ENCODE results near the gene TDRD3.

The TDRD3 gene

DNA sequence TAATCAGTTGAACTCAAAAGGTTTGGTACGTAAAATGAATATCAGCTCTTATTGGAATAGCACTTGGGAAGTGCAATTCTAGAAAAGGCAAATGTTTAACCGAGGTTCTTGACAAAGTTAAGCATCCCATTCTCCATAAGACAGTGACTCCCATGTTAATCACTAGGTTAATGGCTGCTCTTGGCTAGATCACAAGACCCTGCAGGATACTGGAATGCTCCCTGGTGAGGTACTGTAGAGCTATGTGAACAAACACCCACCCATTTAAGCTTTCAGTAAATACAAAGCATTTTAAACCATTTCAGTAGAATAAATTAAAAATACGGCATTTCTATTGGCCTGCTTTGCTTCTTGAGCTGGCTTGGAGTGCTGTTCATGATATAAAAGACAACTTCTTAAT, 56.5 kb downstream of the TDRD3 start:
- TF ChIP-seq, protein P1, sequence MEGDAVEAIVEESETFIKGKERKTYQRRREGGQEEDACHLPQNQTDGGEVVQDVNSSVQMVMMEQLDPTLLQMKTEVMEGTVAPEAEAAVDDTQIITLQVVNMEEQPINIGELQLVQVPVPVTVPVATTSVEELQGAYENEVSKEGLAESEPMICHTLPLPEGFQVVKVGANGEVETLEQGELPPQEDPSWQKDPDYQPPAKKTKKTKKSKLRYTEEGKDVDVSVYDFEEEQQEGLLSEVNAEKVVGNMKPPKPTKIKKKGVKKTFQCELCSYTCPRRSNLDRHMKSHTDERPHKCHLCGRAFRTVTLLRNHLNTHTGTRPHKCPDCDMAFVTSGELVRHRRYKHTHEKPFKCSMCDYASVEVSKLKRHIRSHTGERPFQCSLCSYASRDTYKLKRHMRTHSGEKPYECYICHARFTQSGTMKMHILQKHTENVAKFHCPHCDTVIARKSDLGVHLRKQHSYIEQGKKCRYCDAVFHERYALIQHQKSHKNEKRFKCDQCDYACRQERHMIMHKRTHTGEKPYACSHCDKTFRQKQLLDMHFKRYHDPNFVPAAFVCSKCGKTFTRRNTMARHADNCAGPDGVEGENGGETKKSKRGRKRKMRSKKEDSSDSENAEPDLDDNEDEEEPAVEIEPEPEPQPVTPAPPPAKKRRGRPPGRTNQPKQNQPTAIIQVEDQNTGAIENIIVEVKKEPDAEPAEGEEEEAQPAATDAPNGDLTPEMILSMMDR (IDR thresholded peaks at IDR 0.05; ENCODE audit: insufficient read depth, low read length, missing control alignments), result no peak

DNA sequence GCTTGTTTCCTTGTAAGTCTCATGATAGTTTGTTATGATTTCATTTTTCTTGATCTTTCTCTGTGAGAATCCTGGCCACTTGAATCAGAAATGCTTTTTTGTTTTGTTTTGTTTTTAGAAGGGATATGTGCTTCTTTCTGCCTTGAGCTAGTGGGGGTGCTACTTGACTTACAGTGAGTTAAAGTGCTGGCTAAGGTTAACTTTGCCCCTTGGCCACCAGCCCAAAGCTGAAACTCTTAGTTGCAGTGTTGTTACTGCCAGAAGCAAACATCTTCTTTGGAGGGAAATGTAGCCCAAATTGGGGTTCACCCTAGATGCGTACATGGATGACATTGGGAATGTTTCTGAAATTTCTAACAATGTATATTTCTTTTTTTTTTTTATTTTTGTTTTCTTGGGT, 57.4 kb downstream of the TDRD3 start:
- H3K4me3 ChIP-seq (ENCODE audit: low read depth, low read length), result no peak overlapping the region
- DNase-seq (ENCODE audit: low read depth, low spot score), result no peak
- TF ChIP-seq, protein P1 (IDR thresholded peaks at IDR 0.05; ENCODE audit: insufficient read depth, low read length, missing control alignments), result no peak
- POLR2A ChIA-PET, result no interaction called here
- CTCF ChIA-PET, result interaction anchor here (0.7 to 1.5 kb wide), 4 partner anchors 13 to 163 kb away, joined by 3 to 4 read pairs (median 3); no protein-coding TSS in a partner anchor

More for the DNA sequence above, 56.5 kb downstream of the TDRD3 start:
- no peak overlapping the region for H3K4me3 ChIP-seq (ENCODE audit: low read depth, low read length)
- ChIA-PET CTCF (interaction anchor here (1.2 to 1.5 kb wide), 2 partner anchors 14 to 20 kb away, joined by 3 to 4 read pairs; no protein-coding TSS in a partner anchor), POLR2A (no interaction called here)
- no peak for DNase-seq (ENCODE audit: low read depth, low spot score)

DNA sequence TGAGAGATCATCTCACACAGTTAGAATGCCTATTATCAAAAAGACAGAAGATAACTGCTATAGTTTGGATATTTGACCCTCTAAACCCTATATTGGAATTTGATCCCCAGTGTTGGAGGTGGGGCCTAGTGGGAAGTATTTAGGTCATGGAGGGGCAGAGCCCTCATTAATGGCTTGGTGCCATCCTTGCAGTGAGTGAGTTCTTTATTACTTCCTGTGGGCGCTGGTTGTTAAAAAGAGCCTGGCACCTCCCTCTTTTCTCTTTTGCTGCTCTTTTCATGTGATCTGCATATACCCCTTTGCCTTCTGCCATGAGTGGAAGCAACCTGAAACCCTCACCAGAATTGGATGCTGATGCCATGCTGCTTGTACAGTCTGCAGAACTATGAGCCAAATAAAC, 66.8 kb downstream of the TDRD3 start:
- TF ChIP-seq, protein P1 (IDR thresholded peaks at IDR 0.05; ENCODE audit: insufficient read depth, low read length, missing control alignments), result no peak
- ChIA-PET POLR2A (no interaction called here), CTCF (interaction anchor here (2.7 kb wide), 1 partner anchor 15 kb away, joined by 12 read pairs; no protein-coding TSS in a partner anchor)
- H3K4me3 ChIP-seq (ENCODE audit: low read depth, low read length), result no peak overlapping the region
- no peak for DNase-seq (ENCODE audit: low read depth, low spot score)

DNA sequence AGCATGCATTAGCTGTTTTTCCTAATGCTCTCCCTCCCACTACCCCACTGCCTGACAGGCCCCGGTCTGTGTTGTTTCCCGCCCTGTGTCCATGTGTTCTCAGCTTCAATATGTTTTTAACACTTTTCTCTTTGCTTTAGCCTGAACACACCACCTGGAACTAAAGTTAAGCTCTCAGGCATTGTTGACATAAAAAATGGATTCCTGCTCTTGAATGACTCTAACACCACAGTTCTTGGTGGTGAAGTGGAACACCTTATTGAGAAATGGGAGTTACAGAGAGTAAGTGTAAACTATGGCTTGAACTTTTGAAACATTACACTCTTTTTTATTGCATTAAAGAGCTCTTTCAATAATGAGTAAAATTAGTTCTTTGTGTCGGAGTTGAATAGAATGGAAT, 70.1 kb downstream of the TDRD3 start:
- CTCF ChIA-PET, result interaction anchor here (1.5 to 3.4 kb wide), 2 partner anchors 13 to 18 kb away, joined by 4 to 26 read pairs; no protein-coding TSS in a partner anchor
- TF ChIP-seq, protein P1 (IDR thresholded peaks at IDR 0.05; ENCODE audit: insufficient read depth, low read length, missing control alignments), result no peak
- no peak overlapping the region for H3K4me3 ChIP-seq (ENCODE audit: low read depth, low read length)
- no peak for DNase-seq (ENCODE audit: low read depth, low spot score)
- POLR2A ChIA-PET, result no interaction called here

DNA sequence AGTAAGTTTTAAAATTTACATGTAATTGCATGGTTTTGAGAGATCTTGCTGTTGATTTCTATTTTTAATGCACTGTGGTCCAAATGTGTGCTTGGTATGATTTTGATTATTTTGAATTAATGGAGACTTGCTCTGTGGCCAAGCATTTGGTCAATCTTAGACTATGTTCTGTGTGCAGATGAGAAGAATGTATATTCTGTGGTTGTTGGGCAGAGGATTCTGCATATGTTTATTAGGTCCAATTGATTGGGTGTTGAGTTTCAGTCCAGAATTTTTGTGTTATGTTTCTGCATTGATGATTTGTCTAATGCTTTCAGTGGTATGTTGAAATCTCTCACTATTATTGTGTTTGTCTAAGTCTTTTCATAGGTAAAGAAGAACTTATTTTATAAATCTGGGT, 82.3 kb downstream of the TDRD3 start:
- POLR2A ChIA-PET, result no interaction called here
- CTCF ChIA-PET, result interaction anchor here (1.3 kb wide), 1 partner anchor 18 kb away, joined by 4 read pairs; no protein-coding TSS in a partner anchor

DNA sequence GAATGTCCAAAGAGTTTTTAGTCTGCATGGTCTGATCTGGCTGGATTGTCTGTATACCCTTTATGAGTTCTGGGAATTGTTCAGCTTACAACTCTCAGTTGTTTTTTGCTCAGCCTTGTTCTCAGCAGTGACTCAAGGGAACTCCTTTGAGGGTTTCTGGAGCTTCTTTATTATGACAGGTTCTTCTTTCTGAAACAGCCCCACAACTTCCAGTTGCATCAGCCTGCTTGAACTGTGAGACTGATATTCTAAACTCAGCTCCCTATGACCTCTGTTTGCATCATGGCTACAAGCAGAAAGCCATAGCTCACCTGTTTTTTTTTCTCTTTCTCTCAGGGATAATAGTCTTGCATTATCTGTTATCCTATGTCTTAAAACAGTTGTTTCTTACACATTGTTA, 85.0 kb downstream of the TDRD3 start:
- TF ChIP-seq, protein P1 (IDR thresholded peaks at IDR 0.05; ENCODE audit: insufficient read depth, low read length, missing control alignments), result no peak
- ChIA-PET POLR2A (no interaction called here), CTCF (interaction anchor here (0.8 to 2.2 kb wide), 4 partner anchors 9 to 929 kb away, joined by 3 to 7 read pairs (median 6); no protein-coding TSS in a partner anchor)
- H3K4me3 ChIP-seq (ENCODE audit: low read depth, low read length), result no peak overlapping the region
- DNase-seq (ENCODE audit: low read depth, low spot score), result no peak

More for the DNA sequence above, 82.3 kb downstream of the TDRD3 start:
- TF ChIP-seq, protein P1 (IDR thresholded peaks at IDR 0.05; ENCODE audit: insufficient read depth, low read length, missing control alignments), result no peak
- DNase-seq (ENCODE audit: low read depth, low spot score), result no peak
- H3K4me3 ChIP-seq (ENCODE audit: low read depth, low read length), result no peak overlapping the region

All from AG04449 (cell line).